GM12878 (cell line): ENCODE data around the gene ITPRIP. TPM values are rescaled to one million over a fixed set of nuclear protein-coding genes. Genes with fewer than 3 reads are reported as not detected.

Experiments
- ATAC-seq: fragments of 200-7000 bp; cut with Tn5 transposase; 3 replicates; pipeline ENCODE4 v1.9.1; 2020; ENCODE audit warnings: mild to moderate bottlenecking, moderate library complexity
- BruUV-seq: library from RNA; stranded (reverse); fragments of 400-500 nt; replicated peaks from 2 replicates; lab custom pipeline; 2021; lab: Mats Ljungman, UMichigan
- CTCF ChIA-PET: fragments of 300-600 bp; sonication (Branson Sonifier 250); formaldehyde crosslinking; extraction: SDS; loops from one replicate; lab custom pipeline; 2021; ENCODE audit warnings: inconsistent platforms; lab: Yijun Ruan, JAX
- POLR2A ChIA-PET: fragments of 350-600 bp; formaldehyde crosslinking; extraction: SDS; loops from one replicate; lab custom pipeline; 2021; ENCODE audit warnings: inconsistent platforms; lab: Charles Lee
- RAD21 ChIA-PET: fragments of 300-600 bp; sonication (Branson Sonifier 250); formaldehyde crosslinking; loops from one replicate; lab custom pipeline; 2023; ENCODE audit warnings: antibody characterized with exemption; ENCODE audit not compliant: unreplicated experiment; lab: Charles Lee
- SMC1A ChIA-PET: fragments of 300-600 bp; sonication (Branson Sonifier 250); formaldehyde crosslinking; loops from one replicate; lab custom pipeline; 2023; ENCODE audit not compliant: unreplicated experiment, uncharacterized antibody; lab: Charles Lee
- DNase-seq: peaks from one replicate; pipeline ENCODE4 v3.0.0-alpha.2; 2011; ENCODE audit warnings: low read depth, low spot score
- FAIRE-seq: peaks from 3 replicates; lab custom pipeline; 2011; peaks lifted over from hg19 to GRCh38; lab: Jason Lieb, UNC
- H2AFZ ChIP-seq: 2 replicates; pipeline ENCODE4 v1.6.0; 2011; ENCODE audit warnings: low read depth, low read length, control low read depth; ENCODE audit not compliant: control insufficient read depth
- H3K27ac ChIP-seq: 2 replicates; pipeline ENCODE4 v1.5.1; 2011; ENCODE audit warnings: control low read depth; ENCODE audit not compliant: control insufficient read depth, insufficient read depth
- H3K27me3 ChIP-seq, 2 experiments: replicated peaks in 1 of 2; 2 replicates each; pipeline versions ENCODE4 v1.6.0 to v1.6.1; 2011; ENCODE audit warnings: low read length in 1 of 2; ENCODE audit not compliant: control insufficient read depth in 2 of 2, insufficient read depth in 2 of 2
- H3K36me3 ChIP-seq, 2 experiments: 2 replicates each; pipeline ENCODE4 v1.5.1; 2011; ENCODE audit warnings: low read length in 1 of 2; ENCODE audit not compliant: control insufficient read depth in 2 of 2, insufficient read depth in 2 of 2
- H3K4me1 ChIP-seq: 2 replicates; pipeline ENCODE4 v1.6.1; 2011; ENCODE audit warnings: mild to moderate bottlenecking, low read length, moderate library complexity, mixed read lengths; ENCODE audit not compliant: control insufficient read depth, insufficient read depth
- H3K4me2 ChIP-seq: 2 replicates; pipeline ENCODE4 v1.6.0; 2011; ENCODE audit warnings: control low read depth; ENCODE audit not compliant: control insufficient read depth, insufficient read depth
- H3K4me3 ChIP-seq: fragments of 200-600 bp; sonication (generic); 2 replicates; pipeline ENCODE4 v1.5.1; 2016
- H3K79me2 ChIP-seq: 2 replicates; pipeline ENCODE4 v1.6.0; 2011; ENCODE audit warnings: low read length; ENCODE audit not compliant: control insufficient read depth, insufficient read depth
- H3K9ac ChIP-seq: 2 replicates; pipeline ENCODE4 v1.8.0; 2011; ENCODE audit warnings: low read length, control low read depth, mixed read lengths; ENCODE audit not compliant: control insufficient read depth, insufficient read depth
- H3K9me3 ChIP-seq: replicated peaks from 3 replicates; pipeline ENCODE4 v1.5.1; 2011; ENCODE audit warnings: mild to moderate bottlenecking, low read length; ENCODE audit not compliant: control insufficient read depth, insufficient read depth
- H4K20me1 ChIP-seq: 2 replicates; pipeline ENCODE4 v1.6.0; 2011; ENCODE audit not compliant: control insufficient read depth, insufficient read depth
- CEBPZ ChIP-seq: fragments of 150-350 bp; IDR thresholded peaks from 2 replicates; pipeline ENCODE4 v1.6.1; 2016; ENCODE audit warnings: low read depth, low read length
- HDGF ChIP-seq: fragments of 450-650 bp; IDR thresholded peaks from 2 replicates; pipeline ENCODE4 v1.6.1; 2016; ENCODE audit warnings: antibody characterized with exemption
- JUNB ChIP-seq: IDR thresholded peaks from 2 replicates; pipeline ENCODE4 v1.6.1; 2016; ENCODE audit warnings: antibody characterized with exemption, mild to moderate bottlenecking
- NFYA ChIP-seq: IDR thresholded peaks from 2 replicates; pipeline ENCODE4 v1.6.1; 2011; ENCODE audit warnings: low read depth, mild to moderate bottlenecking, low read length, improper control_type of control experiment, borderline replicate concordance
- RUNX3 ChIP-seq: IDR thresholded peaks from 2 replicates; pipeline ENCODE4 v1.6.1; 2012; ENCODE audit warnings: low read length, inconsistent platforms
- SREBF1 ChIP-seq: IDR thresholded peaks from 2 replicates; pipeline ENCODE4 v1.6.1; 2012; ENCODE audit warnings: mild to moderate bottlenecking, low read length
- ZSCAN29 ChIP-seq: fragments of 450-650 bp; IDR thresholded peaks from 2 replicates; pipeline ENCODE4 v1.6.1; 2017; ENCODE audit warnings: mild to moderate bottlenecking, moderate library complexity
- WGBS: methylation state at CpG from one replicate; pipeline ENCODE4 v1.1.6; 2016; ENCODE audit warnings: low lambda C conversion rate; ENCODE audit not compliant: insufficient replicate concordance, insufficient coverage; ENCODE audit errors: missing lambda C conversion rate; 5-methylcytosine and 5-hydroxymethylcytosine counted together
- in situ Hi-C: fragments of 300-500 bp; cut with MboI; formaldehyde crosslinking; loops from 9 replicates; pipeline ENCODE4 v1.14.3; 2018; ENCODE audit warnings: mixed read lengths
- intact Hi-C: fragments of 100-400 bp; cut with micrococcal nuclease; formaldehyde crosslinking; loops from one replicate; pipeline ENCODE4 v1.14.2; 2022; ENCODE audit not compliant: unreplicated experiment
- polyA plus RNA-seq, 11 experiments: library from polyadenylated mRNA; depleted of rRNA in 4 of 11; unstranded in 6 of 11; stranded (reverse) in 5 of 11; fragments of >200 nt; fragmentation: Nextera tagmentation in 4 of 11; fragmentation: Illumina TruSeq in 1 of 11; extraction: Ambion mirVana in 4 of 11; extraction: Trizol in 1 of 11; gene quantifications; 1 replicate in 1 of 11; 2 replicates in 10 of 11; pipeline versions ENCODE4 v1.2.1 to v1.2.3, GENCODE V29; 2011 to 2016; ENCODE audit warnings: inconsistent platforms in 2 of 11, missing spikeins in 2 of 11, low read depth in 1 of 11
- total RNA-seq, 4 experiments: library from RNA; depleted of rRNA in 3 of 4; stranded (reverse); fragments of >200 nt in 3 of 4; fragmentation: Illumina TruSeq in 1 of 4; extraction: Trizol in 1 of 4; gene quantifications; 2 replicates each; pipeline versions ENCODE4 v1.2.1 to v1.2.3, GENCODE V29; 2013 to 2021
- TF ChIP-seq, protein P1 (sequence below): fragments of 450-650 bp; IDR thresholded peaks from 2 replicates; pipeline ENCODE4 v1.6.1; 2018; ENCODE audit warnings: mild to moderate bottlenecking, low read depth, moderate library complexity; ENCODE audit not compliant: partially characterized antibody

ITPRIP gene
- total and polyA plus RNA-seq, 10 of the 15 experiments (the other 5 are each of a cell fraction or from before 2014, with no cell fraction given) = 0.82 to 10.4 (median 5.9) TPM

- BruUV-seq = no TSS peak
Measured at GRCh38 chr10:104296687-104297436, 41.4 kb downstream of the ITPRIP start.

More at GRCh38 chr10:104296687-104297436, 41.4 kb downstream of the ITPRIP start:
- H3K27me3 ChIP-seq = peaks cover 0 to 5% of the 10 kb centered on the region in 2 experiments; a peak in 2 of 4 replicates
- RAD21 ChIA-PET = interaction anchor here (0.5 to 1.3 kb wide), 2 partner anchors 10 to 24 kb away, joined by 3 to 4 read pairs; no protein-coding TSS in a partner anchor
- SMC1A ChIA-PET = interaction anchor here (1.8 to 7.9 kb wide), 2 partner anchors 45 to 53 kb away, joined by 7 to 90 read pairs; no protein-coding TSS in a partner anchor
- H3K9ac ChIP-seq = no peak overlapping the region
- intact Hi-C loops = loop anchor here (10.0 kb wide), 1 partner anchor 188 kb away; no protein-coding TSS in a partner anchor
- H3K27ac ChIP-seq = no peak overlapping the region
- H3K4me1 ChIP-seq = no peaks in the 10 kb centered on the region
- H3K79me2 ChIP-seq = no peaks in the 10 kb centered on the region
- no peaks in the 10 kb centered on the region for H3K36me3 ChIP-seq
- no peak overlapping the region for H3K4me2 ChIP-seq
- H4K20me1 ChIP-seq = no peaks in the 10 kb centered on the region
- no peak overlapping the region for H3K4me3 ChIP-seq
- WGBS = 49% methylated on average over 10 of the region's 10 CpGs
- DNase-seq (no peak), ATAC-seq (no peak), FAIRE-seq (no peak)
- no peaks in the 10 kb centered on the region for H3K9me3 ChIP-seq
- in situ Hi-C loops = loop anchor here (10.0 kb wide), 1 partner anchor 48 kb away; no protein-coding TSS in a partner anchor
- TF ChIP-seq, protein P1, sequence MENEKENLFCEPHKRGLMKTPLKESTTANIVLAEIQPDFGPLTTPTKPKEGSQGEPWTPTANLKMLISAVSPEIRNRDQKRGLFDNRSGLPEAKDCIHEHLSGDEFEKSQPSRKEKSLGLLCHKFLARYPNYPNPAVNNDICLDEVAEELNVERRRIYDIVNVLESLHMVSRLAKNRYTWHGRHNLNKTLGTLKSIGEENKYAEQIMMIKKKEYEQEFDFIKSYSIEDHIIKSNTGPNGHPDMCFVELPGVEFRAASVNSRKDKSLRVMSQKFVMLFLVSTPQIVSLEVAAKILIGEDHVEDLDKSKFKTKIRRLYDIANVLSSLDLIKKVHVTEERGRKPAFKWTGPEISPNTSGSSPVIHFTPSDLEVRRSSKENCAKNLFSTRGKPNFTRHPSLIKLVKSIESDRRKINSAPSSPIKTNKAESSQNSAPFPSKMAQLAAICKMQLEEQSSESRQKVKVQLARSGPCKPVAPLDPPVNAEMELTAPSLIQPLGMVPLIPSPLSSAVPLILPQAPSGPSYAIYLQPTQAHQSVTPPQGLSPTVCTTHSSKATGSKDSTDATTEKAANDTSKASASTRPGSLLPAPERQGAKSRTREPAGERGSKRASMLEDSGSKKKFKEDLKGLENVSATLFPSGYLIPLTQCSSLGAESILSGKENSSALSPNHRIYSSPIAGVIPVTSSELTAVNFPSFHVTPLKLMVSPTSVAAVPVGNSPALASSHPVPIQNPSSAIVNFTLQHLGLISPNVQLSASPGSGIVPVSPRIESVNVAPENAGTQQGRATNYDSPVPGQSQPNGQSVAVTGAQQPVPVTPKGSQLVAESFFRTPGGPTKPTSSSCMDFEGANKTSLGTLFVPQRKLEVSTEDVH = no peak
- TF ChIP-seq SREBF1 (no peak), RUNX3 (no peak), HDGF (no peak), CEBPZ (no peak), NFYA (no peak), JUNB (no peak), ZSCAN29 (no peak)
- no peak overlapping the region for H2AFZ ChIP-seq
- CTCF ChIA-PET = interaction anchor here (0.6 to 12.8 kb wide), 6 partner anchors 9 to 238 kb away, joined by 3 to 333 read pairs (median 6); partner anchors contain the start of genes CFAP58, GSTO1 and ITPRIP
- POLR2A ChIA-PET = no interaction called here
